Measurements from ENCODE around the gene SYT6. TPM values are rescaled to one million over a fixed set of nuclear protein-coding genes. Genes with fewer than 3 reads are reported as not detected.

SYT6 gene
- total and polyA plus RNA-seq, 10 of the 15 experiments (the other 5 are each of a cell fraction or from before 2014, with no cell fraction given): 0.05 to 0.39 TPM; not detected in 8

- Histone ChIP-seq H3K27me3 (replicated peaks in 1 of 2; ENCODE audit: control insufficient read depth in 2 of 2, insufficient read depth in 2 of 2, low read length in 1 of 2) (no peaks in the 10 kb centered on the region), H2AFZ (ENCODE audit: control insufficient read depth, low read depth, low read length) (no peak overlapping the region), H3K9me3 (replicated peaks; ENCODE audit: control insufficient read depth, insufficient read depth, low read length) (no peaks in the 10 kb centered on the region), H3K79me2 (ENCODE audit: control insufficient read depth, insufficient read depth, low read length) (no peaks in the 10 kb centered on the region), H3K4me2 (ENCODE audit: control insufficient read depth, insufficient read depth) (no peak overlapping the region), H3K9ac (ENCODE audit: control insufficient read depth, insufficient read depth, low read length) (no peak overlapping the region), H3K4me3 (no peak overlapping the region), H3K4me1 (ENCODE audit: control insufficient read depth, insufficient read depth, low read length) (no peaks in the 10 kb centered on the region), H4K20me1 (ENCODE audit: control insufficient read depth, insufficient read depth) (no peaks in the 10 kb centered on the region), H3K27ac (ENCODE audit: control insufficient read depth, insufficient read depth) (no peak overlapping the region), H3K36me3 (ENCODE audit: control insufficient read depth in 2 of 2, insufficient read depth in 2 of 2, low read length in 1 of 2) (no peaks in the 10 kb centered on the region)
- ChIA-PET RAD21 (ENCODE audit: unreplicated experiment) (no interaction called here), POLR2A (no interaction called here), SMC1A (ENCODE audit: uncharacterized antibody, unreplicated experiment) (interaction anchor here (1.0 kb wide), 1 partner anchor 108 kb away, joined by 3 read pairs; no protein-coding TSS in a partner anchor), CTCF (no interaction called here)
- intact Hi-C loops (cut with micrococcal nuclease; ENCODE audit: unreplicated experiment) (no loop called here), in situ Hi-C loops (cut with MboI) (no loop called here)
- ATAC-seq: no peak
- no TSS peak for BruUV-seq (replicated peaks)
- TF ChIP-seq SPI1 (IDR thresholded peaks at IDR 0.05; ENCODE audit: borderline replicate concordance, insufficient read depth, low read depth, low read length) (no peak), RBBP5 (conservative IDR thresholded peaks at IDR 0.05) (no peak), BHLHE40 (IDR thresholded peaks at IDR 0.05; ENCODE audit: borderline replicate concordance in 1 of 2, low read depth in 2 of 2, low read length in 1 of 2) (no peak), FOXM1 (IDR thresholded peaks at IDR 0.05; ENCODE audit: low read depth, low read length) (no peak), ZNF687 (IDR thresholded peaks at IDR 0.05) (no peak)
- TF ChIP-seq, protein P1, sequence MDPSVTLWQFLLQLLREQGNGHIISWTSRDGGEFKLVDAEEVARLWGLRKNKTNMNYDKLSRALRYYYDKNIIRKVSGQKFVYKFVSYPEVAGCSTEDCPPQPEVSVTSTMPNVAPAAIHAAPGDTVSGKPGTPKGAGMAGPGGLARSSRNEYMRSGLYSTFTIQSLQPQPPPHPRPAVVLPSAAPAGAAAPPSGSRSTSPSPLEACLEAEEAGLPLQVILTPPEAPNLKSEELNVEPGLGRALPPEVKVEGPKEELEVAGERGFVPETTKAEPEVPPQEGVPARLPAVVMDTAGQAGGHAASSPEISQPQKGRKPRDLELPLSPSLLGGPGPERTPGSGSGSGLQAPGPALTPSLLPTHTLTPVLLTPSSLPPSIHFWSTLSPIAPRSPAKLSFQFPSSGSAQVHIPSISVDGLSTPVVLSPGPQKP (IDR thresholded peaks at IDR 0.05; ENCODE audit: low read depth, low read length): no peak
- TF ChIP-seq, protein P2, sequence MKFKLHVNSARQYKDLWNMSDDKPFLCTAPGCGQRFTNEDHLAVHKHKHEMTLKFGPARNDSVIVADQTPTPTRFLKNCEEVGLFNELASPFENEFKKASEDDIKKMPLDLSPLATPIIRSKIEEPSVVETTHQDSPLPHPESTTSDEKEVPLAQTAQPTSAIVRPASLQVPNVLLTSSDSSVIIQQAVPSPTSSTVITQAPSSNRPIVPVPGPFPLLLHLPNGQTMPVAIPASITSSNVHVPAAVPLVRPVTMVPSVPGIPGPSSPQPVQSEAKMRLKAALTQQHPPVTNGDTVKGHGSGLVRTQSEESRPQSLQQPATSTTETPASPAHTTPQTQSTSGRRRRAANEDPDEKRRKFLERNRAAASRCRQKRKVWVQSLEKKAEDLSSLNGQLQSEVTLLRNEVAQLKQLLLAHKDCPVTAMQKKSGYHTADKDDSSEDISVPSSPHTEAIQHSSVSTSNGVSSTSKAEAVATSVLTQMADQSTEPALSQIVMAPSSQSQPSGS (IDR thresholded peaks at IDR 0.05; ENCODE audit: low read length): no peak
- FAIRE-seq: no peak
- no peak for DNase-seq (ENCODE audit: low read depth, low spot score)
Measured at GRCh38 chr1:114177282-114177681, 23.6 kb upstream of the SYT6 start.

Data from GM12878 (cell line).